ENCODE data around the gene TASOR.

The TASOR gene

GRCh38 chr3:56691165-56692000 lies 8.3 kb upstream of the TASOR start:
- DNase-seq (ENCODE audit: insufficient read length, low spot score), result no peak
- TF ChIP-seq, protein P1, sequence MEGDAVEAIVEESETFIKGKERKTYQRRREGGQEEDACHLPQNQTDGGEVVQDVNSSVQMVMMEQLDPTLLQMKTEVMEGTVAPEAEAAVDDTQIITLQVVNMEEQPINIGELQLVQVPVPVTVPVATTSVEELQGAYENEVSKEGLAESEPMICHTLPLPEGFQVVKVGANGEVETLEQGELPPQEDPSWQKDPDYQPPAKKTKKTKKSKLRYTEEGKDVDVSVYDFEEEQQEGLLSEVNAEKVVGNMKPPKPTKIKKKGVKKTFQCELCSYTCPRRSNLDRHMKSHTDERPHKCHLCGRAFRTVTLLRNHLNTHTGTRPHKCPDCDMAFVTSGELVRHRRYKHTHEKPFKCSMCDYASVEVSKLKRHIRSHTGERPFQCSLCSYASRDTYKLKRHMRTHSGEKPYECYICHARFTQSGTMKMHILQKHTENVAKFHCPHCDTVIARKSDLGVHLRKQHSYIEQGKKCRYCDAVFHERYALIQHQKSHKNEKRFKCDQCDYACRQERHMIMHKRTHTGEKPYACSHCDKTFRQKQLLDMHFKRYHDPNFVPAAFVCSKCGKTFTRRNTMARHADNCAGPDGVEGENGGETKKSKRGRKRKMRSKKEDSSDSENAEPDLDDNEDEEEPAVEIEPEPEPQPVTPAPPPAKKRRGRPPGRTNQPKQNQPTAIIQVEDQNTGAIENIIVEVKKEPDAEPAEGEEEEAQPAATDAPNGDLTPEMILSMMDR (IDR thresholded peaks at IDR 0.05; ENCODE audit: insufficient read depth, missing control alignments), result no peak
- no peak for FAIRE-seq

DNA sequence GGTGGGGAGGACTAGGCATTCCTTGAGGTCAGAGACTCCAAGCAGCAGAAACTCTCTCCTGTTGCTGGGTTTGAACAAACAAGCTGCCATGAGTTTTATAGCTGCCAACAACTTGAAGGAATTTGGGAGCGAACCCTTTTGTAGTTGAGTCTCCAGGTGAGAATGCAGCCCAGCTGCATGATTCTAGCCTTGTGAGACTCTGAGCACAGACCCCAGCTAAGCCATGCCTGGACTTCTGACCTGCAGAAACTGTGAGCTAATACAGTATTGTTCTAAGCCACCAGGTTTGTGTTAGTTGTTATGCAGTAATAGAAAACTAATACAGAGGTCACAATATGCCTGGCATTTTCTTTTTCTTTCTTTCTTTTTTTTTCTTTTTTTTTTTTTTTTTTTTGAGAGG lies 6.2 kb upstream of the TASOR start:
- FAIRE-seq (no peak), DNase-seq (ENCODE audit: insufficient read length, low spot score) (no peak)
- TF ChIP-seq, protein P1 (IDR thresholded peaks at IDR 0.05; ENCODE audit: insufficient read depth, missing control alignments), result no peak

DNA sequence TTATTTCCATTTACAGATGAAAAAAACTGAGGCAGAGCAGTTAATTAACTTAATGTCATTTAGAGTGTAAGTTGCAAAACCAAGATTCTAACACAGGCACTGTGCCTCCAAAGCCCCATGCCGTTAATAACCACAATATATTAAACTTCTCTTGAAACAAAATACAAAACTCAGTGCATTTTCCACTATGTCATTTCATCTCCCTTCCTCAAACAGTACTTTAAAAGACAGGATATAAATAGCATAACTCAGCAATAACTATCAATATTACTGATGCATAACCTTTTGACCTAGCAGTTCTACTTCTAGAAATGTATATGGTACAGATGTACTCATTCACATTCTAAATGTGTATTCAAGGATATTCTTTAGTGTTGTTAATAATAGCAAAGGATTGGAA lies 5.1 kb upstream of the TASOR start:
- DNase-seq (ENCODE audit: insufficient read length, low spot score) (no peak), FAIRE-seq (no peak)
- TF ChIP-seq, protein P1 (IDR thresholded peaks at IDR 0.05; ENCODE audit: insufficient read depth, missing control alignments), result no peak

DNA sequence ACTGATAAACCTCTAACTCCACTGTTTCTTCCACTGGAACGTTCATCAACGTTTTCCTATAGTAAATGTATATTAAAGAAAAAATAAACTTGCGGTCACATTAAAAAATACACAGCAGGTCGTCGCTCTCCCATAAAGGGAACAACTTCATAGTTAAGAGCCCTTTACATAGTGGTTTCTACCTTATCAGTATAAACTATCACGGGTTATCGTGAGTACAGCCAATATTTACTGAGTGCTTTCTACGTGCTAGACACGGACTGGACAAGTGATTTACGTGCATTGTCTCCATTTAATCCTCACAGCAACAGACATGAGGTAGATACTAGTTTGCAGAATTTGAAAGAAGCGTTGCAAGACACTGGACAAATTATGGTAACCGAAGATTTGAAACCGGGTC lies 964 bp upstream of the TASOR start:
- FAIRE-seq, result no peak
- no peak for DNase-seq (ENCODE audit: insufficient read length, low spot score)

GRCh38 chr3:56682462-56683121 lies 473 bp downstream of the TASOR start:
- FAIRE-seq (no peak), DNase-seq (ENCODE audit: insufficient read length, low spot score) (no peak)
- TF ChIP-seq, protein P1 (IDR thresholded peaks at IDR 0.05; ENCODE audit: insufficient read depth, missing control alignments), result no peak

More for the DNA sequence above, 964 bp upstream of the TASOR start:
- TF ChIP-seq, protein P1 (IDR thresholded peaks at IDR 0.05; ENCODE audit: insufficient read depth, missing control alignments), result no peak

- TF ChIP-seq, protein P1 (IDR thresholded peaks at IDR 0.05; ENCODE audit: insufficient read depth, missing control alignments), result no peak
- DNase-seq (ENCODE audit: insufficient read length, low spot score) (no peak), FAIRE-seq (no peak)
These were observed 1.0 kb downstream of the TASOR start for GRCh38 chr3:56681984-56682461.
